ENCODE data around the gene LTA.

DNA sequence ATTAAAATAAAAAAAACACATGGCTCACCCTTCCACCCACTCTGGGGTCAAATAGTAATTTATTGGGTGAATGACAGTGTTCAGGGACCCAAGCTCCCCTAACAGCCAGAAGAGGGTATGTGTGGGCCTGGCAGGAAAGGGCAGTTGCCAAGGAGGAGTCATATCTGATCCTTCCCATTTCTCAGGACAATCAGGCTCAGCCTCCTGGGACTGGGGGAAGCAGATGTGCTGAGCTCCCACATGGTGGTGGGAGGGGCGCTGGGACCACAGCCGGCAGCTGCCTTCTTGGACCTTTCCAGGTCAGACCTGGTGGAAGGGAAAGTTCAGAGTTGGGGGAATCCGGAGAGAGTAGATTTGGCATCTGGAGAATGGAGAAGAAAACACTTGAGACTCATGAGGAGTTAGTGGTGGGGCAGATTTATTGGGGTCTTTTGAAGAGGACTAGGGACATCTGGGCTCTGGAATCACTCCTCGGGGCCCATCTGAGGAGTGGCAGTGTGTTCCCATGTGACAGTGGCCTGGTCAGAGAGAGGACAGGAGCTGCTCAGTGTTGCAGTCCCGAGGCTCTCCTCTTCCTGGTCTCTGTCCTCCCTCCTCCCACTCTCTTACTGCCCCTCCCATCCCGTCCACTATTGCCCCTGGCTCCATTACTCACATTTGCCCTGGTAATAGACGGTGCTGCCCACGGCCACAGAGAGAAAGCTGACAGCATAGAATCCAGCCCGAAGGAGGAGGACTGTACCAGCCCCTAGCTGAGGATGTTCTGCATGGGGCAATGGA is 17.0 kb downstream of the LTA start:
- TF ChIP-seq, protein P1, sequence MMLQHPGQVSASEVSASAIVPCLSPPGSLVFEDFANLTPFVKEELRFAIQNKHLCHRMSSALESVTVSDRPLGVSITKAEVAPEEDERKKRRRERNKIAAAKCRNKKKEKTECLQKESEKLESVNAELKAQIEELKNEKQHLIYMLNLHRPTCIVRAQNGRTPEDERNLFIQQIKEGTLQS (IDR thresholded peaks at IDR 0.05), result no peak
- TF ChIP-seq, protein P2, sequence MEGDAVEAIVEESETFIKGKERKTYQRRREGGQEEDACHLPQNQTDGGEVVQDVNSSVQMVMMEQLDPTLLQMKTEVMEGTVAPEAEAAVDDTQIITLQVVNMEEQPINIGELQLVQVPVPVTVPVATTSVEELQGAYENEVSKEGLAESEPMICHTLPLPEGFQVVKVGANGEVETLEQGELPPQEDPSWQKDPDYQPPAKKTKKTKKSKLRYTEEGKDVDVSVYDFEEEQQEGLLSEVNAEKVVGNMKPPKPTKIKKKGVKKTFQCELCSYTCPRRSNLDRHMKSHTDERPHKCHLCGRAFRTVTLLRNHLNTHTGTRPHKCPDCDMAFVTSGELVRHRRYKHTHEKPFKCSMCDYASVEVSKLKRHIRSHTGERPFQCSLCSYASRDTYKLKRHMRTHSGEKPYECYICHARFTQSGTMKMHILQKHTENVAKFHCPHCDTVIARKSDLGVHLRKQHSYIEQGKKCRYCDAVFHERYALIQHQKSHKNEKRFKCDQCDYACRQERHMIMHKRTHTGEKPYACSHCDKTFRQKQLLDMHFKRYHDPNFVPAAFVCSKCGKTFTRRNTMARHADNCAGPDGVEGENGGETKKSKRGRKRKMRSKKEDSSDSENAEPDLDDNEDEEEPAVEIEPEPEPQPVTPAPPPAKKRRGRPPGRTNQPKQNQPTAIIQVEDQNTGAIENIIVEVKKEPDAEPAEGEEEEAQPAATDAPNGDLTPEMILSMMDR (IDR thresholded peaks at IDR 0.05; ENCODE audit: low read depth, low read length, missing input control), result no peak
- TF ChIP-seq RAD21 (IDR thresholded peaks at IDR 0.05) (no peak), SP1 (IDR thresholded peaks at IDR 0.05) (no peak), REST (IDR thresholded peaks at IDR 0.05) (no peak), RXRA (IDR thresholded peaks at IDR 0.05) (no peak)
- TF ChIP-seq, protein P3, sequence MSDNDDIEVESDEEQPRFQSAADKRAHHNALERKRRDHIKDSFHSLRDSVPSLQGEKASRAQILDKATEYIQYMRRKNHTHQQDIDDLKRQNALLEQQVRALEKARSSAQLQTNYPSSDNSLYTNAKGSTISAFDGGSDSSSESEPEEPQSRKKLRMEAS (IDR thresholded peaks at IDR 0.05), result no peak

Data from liver (tissue), 3 donors.